GM18526 (cell line): ENCODE data around the gene FNDC3B.

Experiments used
- POLR2A ChIP-seq: IDR thresholded peaks from 3 replicates; pipeline ENCODE4 v1.6.1; 2011; ENCODE audit not compliant: insufficient read length; ENCODE audit errors: extremely low read depth

FNDC3B gene

GRCh38 chr3:172110127-172110779, 70.9 kb downstream of the FNDC3B start:
- no peak for TF ChIP-seq POLR2A

GRCh38 chr3:172111163-172111562, 71.8 kb downstream of the FNDC3B start:
- TF ChIP-seq POLR2A: no peak

GRCh38 chr3:172112078-172112733, 72.8 kb downstream of the FNDC3B start:
- TF ChIP-seq POLR2A: no peak

GRCh38 chr3:172112734-172113120, 73.3 kb downstream of the FNDC3B start:
- TF ChIP-seq POLR2A: no peak

GRCh38 chr3:172113710-172114109, 74.3 kb downstream of the FNDC3B start:
- no peak for TF ChIP-seq POLR2A

- TF ChIP-seq POLR2A: no peak
Observed at GRCh38 chr3:172115059-172115458, 75.7 kb downstream of the FNDC3B start.

- no peak for TF ChIP-seq POLR2A
Observed at GRCh38 chr3:172115787-172116186, 76.4 kb downstream of the FNDC3B start.

- TF ChIP-seq POLR2A: no peak
Observed at GRCh38 chr3:172118019-172118418, 78.6 kb downstream of the FNDC3B start.

GRCh38 chr3:172119266-172119969, 80.0 kb downstream of the FNDC3B start:
- TF ChIP-seq POLR2A: no peak

- TF ChIP-seq POLR2A: no peak
Observed at GRCh38 chr3:172120912-172121311, 81.5 kb downstream of the FNDC3B start.

GRCh38 chr3:172121981-172122380, 82.6 kb downstream of the FNDC3B start:
- TF ChIP-seq POLR2A: no peak

GRCh38 chr3:172124271-172124670, 84.9 kb downstream of the FNDC3B start:
- TF ChIP-seq POLR2A: no peak

GRCh38 chr3:172125053-172125452, 85.7 kb downstream of the FNDC3B start:
- no peak for TF ChIP-seq POLR2A

- TF ChIP-seq POLR2A: no peak
Observed at GRCh38 chr3:172125963-172126457, 86.6 kb downstream of the FNDC3B start.

- TF ChIP-seq POLR2A: no peak
Observed at GRCh38 chr3:172126741-172127140, 87.4 kb downstream of the FNDC3B start.

GRCh38 chr3:172127141-172127540, 87.8 kb downstream of the FNDC3B start:
- TF ChIP-seq POLR2A: no peak
